Urothelium cell line (cell line): ENCODE results near the gene SLC2A3.
"Not testable (repeated sequence)": the region's sequence is repeated elsewhere in the genome, so short reads cannot be mapped to it uniquely, and the experiment has no call there.

ENCODE experiments used
- DNase-seq: peaks from one replicate; pipeline ENCODE4 v3.0.0; 2011; ENCODE audit warnings: low spot score, mixed read lengths
- FAIRE-seq: peaks from 2 replicates; lab custom pipeline; 2011; peaks lifted over from hg19 to GRCh38; lab: Jason Lieb, UNC

The SLC2A3 gene

DNA sequence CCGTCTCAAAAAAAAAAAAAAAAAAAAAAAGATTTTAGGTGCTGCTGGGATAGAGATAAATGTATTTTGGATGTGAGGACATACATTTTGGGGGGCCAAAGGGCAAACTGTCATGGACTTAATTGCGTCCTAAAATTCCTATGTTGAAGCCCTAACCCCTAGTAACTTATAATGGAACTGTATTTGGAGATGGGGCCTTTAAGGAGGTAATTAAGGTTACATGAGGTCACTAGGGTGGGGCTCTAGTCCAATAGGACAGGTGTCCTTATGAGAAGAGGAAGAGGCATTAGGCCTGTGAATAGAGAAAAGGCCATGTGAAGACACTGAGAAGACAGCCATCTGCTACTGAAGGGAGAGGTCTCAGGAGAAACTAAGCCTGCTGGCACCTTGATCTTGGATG is 17.9 kb upstream of the SLC2A3 start:
- not testable (repeated sequence) for FAIRE-seq, DNase-seq

DNA sequence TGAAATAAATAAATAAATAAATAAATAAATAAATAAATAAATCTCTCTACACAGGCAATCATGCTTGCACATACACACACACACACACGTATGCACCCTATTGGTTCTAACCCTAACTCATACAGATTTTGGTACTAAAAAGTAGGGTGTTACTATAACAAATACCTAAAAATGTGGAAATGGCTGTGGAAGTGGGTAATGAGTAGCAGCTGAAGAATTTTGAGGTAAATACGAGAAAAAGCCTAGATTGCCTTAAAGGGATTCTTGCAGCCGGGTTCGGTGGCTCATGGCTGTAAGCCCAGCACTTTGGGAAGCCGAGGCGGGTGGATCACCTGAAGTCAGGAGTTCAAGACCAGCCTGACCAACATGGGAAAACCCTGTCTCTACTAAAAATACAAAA is 15.7 kb upstream of the SLC2A3 start:
- FAIRE-seq (no peak), DNase-seq (no peak)

DNA sequence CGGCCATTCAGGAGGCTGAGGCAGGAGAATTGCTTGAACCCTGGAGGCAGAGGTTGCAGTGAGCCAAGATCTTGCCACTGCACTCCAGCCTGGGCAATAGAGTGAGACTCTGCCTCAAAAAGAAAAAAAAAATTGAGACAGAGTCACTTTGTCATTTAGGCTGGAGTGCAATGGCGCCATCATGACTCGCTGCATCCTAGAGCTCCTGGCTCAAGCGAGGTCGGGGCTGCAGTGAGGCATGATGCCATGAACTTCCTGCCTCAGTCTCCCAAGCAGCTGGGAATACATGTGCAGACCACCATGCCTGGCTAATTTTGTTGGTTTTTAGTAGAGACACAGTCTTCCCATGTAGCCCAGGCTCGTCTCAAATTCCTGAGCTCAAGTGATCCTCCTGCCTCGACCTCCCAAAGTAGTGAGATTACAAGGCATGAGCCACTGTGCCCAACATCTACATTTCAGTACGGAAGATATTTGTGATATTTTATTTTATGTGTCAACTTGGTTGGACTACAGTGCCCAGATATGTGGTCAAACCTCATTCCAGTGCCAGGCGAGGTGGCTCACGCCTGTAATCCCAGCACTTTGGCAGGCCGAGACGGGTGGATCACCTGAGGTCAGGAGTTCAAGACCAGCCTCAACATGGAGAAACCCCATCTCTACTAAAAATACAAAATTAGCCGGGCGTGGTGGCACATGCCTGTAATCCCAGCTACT is 14.4 kb upstream of the SLC2A3 start:
- FAIRE-seq, DNase-seq: not testable (repeated sequence)

DNA sequence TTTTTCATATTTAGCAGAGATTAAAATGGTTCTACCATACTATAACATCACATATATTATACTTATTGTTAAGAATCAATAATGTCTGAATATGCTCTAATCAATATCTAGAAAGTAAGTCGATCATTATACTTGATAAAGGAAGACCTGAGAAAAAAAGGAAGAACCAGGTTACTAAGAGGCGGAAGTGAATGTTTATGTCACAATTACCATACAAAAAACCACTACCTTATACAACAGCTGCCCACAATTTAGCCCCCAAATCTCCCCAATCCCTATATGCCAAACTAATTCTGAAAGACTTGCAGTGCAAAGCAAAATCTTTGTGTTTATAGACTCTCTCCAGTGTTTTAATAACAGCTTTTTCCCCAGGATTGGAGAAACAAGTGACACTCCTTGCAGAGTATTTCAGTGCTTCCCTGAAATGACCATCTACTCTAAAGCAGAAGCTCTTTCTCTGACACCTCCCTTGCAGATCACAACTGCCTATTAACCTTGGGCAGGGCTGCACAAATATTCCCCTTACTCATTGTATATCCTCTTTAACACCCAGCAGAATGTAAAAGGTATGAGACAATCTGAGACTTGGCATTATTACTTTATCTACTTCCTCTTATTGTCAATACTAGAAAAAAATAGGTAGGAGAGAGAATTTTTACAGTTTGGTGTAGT is 12.7 kb upstream of the SLC2A3 start:
- FAIRE-seq: no peak

DNA sequence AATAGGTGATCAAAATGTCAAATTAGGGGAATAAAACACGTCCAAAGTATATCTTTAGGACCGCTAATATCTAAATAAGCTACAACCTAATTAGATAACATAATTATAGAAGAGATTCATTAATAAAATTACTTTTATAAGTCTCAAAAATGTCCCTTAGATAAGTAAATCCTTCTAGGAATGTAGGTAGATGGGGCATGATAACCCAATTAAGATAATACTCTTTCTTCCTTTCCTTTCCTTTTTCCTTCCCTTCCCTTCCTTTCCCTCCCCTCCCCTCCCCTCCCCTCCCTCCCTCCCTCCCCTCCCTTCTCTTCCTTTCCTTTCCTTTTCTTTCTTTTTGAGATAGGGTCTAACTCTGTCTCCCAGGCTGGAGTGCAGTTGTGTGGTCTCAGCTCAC is 11.0 kb upstream of the SLC2A3 start:
- DNase-seq: no peak
- no peak for FAIRE-seq

More for the DNA sequence above, 12.7 kb upstream of the SLC2A3 start:
- DNase-seq: no peak

DNA sequence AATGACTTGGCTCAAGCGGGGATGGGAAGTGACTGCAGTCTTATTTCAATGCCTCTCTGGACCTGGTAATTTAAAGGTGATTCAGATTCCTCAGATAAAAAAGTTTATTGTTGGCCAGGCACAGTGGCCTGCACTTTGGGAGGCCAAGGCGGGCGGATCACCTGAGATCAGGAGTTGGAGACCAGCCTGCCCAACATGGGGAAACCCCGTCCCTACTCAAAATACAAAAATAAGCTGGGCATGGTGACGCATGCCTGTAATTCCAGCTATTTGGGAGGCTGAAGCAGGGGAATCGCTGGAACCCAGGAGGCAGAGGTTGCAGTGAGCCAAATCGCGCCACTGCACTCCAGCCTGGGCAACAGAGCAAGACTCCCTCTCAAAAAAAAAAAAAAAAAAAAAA is 8.8 kb upstream of the SLC2A3 start:
- not testable (repeated sequence) for FAIRE-seq, DNase-seq

DNA sequence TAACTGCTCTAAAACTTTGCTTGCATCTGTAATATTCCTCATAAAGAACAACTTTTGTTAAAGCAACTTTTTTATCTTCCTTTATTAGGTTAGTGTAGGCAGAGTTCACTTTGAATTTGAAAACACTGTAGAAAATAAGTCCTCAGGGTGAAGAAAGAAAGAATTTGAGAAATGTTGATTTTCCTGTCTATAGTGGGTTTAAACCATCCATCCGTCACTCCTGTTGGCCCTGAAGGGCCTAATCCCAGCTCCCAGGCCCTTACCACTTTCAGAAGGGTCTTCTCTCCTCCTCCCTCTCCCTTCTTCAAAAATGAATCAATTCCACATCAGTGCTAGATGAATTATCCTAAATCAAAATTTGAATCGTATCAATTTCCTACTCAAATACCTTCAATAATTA is 4.9 kb upstream of the SLC2A3 start:
- DNase-seq (no peak), FAIRE-seq (no peak)

DNA sequence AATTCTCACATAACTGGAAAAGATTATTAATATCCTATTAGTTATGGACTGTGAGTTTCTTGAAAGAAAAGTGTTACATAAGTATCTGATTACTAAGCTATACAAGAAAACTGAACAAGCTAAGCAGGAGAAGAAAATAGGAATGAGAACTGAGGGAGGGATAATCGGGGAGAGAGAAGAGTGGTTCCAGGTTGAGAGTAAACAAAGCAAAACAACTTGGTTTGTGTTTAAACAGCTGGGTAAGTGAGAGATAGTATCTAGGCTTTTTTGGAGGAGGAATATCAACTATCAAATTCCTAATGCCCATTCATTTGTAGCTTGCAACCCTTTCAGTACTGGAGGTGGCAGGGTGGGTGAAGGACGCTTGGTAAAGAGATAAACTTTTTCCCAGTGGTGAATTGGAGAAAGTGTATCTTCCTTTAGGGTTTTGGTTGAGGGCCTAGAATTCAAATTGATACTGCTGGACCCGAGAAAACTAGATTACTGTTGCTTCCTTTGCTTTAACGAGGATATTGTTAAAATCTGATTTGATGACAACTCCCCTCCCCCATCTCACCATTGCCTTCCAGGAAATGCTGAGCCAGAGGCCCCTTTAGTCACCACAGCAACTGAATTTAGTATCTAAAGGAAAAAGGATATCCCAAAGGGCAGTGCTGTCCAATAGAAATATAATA is 2.0 kb upstream of the SLC2A3 start:
- no peak for FAIRE-seq
- DNase-seq: peak; percentile 44

DNA sequence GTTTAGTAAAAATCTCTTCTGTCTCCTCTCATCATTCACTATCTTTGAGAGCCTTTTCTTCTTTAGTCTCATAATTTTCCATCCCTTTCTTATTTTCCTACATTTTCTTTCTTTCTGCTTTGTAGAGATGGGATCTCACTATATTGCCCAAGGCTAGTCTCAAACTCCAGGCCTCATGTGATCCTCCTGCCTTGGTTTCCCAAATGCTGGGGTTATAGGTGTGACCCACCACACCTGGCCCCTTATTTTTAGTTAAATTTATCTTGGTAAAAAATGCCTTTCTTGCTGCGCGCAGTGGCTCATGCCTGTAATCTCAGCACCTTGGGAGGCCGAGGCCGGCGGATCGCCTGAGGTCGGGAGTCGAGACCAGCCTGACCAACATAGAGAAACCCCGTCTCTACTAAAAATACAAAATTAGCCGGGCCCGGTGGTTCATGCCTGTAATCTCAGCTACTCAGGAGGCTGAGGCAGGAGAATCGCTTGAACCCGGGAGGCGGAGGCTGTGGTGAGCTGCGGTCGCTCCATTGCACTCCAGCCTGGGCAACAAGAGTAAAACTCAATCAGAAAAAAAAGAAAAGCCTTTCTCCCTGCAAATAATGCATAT is 996 bp downstream of the SLC2A3 start:
- no peak for DNase-seq
- no peak for FAIRE-seq

DNA sequence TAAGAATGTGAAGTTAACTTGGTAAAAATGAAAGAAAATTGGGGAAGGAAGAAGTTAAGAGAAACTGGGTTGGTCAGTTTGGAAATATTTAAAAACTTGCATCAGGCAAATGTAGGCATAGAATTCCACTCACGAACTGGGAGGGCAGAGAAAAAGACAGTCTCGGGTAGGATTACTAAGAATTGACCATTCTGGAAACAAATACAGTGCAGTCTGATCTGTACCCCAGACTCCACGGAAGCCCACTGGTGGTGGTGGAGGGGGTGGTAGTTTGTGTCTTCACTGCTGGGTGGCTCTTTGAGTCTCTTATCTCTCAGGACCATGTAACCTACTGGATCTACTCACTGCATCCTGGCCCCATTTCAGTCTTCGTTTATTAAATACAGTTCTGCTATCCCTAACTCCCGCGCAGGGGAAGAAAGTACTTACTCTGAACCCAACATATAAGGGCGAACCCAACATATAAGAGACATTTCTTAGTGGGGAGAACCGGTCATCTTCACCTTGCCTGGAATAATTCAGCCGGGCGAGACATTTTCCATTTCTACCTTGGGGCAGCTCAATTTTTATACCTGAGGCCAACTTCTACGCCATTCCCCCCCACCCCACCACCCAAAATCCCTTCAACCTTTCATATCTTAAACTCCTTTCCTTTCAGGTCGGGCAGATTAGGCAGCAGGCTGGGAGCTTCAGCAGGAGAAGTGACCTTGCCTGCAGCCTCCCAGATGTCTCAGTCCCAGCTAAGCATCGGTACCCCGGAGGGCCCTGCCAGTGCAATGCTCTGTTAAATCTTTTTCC is 1.7 kb downstream of the SLC2A3 start:
- FAIRE-seq (no peak), DNase-seq (no peak)

DNA sequence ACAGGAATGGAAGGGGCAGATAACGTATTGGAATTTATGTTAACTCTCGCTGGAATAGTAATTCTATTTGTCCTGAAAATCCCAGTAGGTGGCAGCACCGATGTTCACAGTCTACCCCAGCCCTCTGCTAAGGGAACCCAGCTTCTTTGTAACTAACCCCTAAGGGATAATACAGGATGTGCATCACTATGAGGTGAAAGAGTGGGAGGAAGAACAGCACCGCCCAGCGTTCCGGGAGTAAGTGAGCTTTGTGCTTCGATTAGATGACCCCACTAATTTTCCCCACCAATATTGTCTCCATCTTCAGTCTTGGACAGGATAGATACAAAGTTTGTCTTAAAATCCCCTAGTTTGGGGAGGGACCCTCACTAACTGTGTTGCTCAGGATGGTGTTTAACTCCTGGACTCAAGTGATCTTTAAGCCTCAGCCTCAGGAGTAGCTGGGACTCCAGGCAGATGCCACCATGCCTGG is 2.7 kb downstream of the SLC2A3 start:
- peak; percentile 83 for FAIRE-seq
- peak; percentile 92 for DNase-seq

DNA sequence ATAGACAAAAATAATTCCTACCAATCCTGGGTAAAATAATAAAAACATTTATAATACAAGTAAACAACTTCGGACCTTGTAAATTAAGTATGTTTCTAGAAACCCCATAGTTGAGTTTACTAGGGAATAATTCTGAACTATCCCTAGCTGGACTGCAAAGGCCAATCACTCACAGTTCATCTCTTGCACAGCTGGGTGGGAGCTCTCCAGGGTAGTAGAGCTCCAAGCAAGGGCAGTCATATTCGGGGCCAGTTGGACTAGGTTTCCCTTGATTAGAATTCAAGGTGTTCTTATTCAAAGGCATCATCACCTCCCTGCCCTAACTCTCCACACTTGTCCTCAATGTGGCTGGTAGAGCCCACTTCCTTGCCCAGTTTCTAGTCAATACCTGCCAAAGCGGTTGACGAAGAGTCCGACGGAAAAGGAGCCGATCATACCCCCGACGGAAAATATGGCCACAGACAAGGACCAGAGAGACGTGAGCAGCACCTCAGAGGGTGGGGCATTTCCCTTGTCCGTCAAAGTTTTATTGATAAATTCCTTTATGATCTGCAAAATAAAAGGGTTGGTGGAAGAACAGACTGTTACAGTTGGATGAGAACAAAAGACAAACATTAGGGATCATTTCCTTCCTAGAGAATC is 3.3 kb downstream of the SLC2A3 start:
- DNase-seq, FAIRE-seq: not testable (repeated sequence)

DNA sequence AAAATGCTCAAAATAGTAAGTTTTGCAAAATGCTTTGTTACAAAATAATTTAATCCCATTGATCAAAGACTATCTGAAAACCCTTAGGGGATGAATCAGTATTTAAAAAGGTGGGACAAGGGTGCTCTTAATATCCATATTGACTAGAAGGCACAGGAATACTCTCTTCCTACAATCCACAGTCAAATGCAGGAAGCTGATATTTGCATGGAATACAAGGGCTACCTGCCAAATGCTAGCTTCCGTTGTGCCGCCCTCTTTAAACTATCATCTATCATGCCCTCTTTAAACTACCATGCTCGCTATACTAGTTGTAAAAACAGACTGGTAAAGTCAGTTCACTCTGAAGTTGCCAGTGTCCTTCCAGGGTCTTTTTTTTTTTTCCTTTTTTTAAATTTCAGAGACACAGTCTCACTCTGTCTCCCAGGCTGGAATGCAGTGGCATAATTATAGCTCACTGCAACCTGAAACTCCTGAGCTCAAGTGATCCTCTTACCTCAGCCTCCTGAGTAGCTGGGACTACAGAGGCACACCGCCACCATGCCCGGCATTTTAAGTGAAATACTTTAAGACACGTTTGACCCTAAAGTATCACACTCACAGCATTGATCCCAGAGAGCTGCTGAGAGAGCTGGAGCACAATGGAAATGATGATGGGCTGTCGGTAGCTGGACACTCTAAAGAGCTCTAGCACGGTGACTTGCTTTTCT is 6.7 kb downstream of the SLC2A3 start:
- no peak for DNase-seq

DNA sequence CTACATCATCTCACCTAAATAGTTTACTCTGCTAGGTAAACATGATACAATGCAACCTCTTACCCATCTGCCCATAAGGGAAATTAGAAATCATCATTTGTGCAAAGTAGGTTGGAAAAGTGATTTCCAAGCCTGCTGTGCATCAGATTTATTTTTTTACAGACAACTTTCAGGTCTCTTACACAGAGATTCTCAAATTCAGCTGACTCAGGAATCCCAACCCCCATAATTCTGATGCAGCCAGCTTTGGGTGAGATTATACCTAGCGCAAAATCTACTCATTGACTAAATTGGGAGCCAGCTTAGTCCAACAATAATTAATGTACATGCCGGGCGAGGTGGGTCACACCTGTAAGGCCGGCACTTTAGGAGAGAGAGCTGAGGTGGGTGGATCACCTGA is 8.5 kb downstream of the SLC2A3 start:
- no peak for FAIRE-seq

More for the DNA sequence above, 6.7 kb downstream of the SLC2A3 start:
- FAIRE-seq: peak; percentile 52

DNA sequence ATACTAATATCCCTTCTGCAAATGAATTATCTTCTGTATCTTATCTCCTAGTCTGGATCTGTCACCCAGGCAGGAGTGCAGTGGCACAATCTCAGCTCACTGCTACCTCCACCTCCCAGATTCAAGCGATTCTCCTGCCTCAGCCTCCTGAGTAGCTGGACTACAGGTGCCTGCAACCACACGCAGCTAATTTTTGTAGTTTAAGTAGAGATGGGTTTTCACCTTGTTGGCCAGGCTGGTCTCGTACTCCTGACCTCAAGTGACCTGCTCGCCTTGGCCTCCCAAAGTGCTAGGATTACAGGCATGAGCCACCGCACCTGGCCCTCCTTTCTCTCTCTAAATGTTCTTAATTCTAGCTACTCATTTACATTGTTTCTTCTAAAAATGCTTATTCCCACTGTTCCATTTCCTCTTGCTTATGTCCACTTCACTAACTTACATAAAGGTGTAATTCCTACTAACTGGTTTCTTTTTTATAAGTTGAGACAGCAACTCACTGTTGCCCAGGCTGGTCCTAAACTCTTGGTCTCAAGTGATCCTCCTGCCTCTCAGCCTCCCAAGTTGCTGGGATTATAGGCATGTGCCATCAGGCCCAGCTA is 9.8 kb downstream of the SLC2A3 start:
- not testable (repeated sequence) for FAIRE-seq

More for the DNA sequence above, 8.5 kb downstream of the SLC2A3 start:
- no peak for DNase-seq

DNA sequence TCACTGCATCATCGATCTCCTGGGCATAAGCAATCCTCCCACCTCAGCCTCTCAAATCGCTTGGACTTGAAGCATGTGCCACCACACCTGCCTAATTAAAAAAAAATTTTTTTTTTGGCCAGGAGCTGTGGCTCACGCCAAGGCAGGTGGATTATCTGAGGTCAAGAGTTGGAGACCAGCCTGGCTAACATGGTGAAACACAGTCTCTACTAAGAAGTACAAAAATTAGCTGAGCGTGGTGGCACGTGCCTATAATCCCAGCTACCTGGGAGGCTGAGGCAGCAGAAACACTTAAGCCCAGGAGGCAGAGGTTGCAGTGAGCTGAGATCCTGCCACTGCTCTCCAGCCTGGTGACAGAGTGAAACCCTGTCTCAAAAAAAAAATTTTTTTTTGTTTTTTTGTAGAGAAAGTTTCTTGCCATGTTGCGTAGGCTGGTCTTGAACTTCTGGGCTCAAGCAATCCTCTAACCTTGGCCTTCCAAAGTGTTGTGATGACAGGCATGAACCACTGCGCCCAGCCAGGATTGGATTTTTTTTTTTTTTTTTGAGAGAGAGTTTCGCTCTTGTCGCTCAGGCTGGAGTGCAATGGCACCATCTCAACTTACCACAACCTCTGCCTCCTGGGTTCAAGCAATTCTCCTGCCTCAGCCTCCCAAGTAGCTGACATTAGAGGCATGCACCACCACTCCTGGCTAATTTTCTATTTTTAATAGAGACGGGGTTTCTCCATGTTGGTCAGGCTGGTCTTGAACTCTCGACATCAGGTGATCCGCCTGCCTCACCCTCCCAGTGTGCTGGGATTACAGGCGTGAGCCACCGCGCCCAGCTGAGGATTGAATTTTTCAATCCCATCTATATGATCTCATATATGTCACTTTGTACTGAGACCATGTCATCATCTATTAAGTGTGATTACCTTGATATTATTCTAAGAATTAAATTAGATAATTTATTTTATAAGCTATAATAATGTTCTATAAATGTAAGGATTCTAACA is 12.4 kb downstream of the SLC2A3 start:
- no peak for DNase-seq
- peak; percentile 59 for FAIRE-seq

More for the DNA sequence above, 9.8 kb downstream of the SLC2A3 start:
- DNase-seq: not testable (repeated sequence)

DNA sequence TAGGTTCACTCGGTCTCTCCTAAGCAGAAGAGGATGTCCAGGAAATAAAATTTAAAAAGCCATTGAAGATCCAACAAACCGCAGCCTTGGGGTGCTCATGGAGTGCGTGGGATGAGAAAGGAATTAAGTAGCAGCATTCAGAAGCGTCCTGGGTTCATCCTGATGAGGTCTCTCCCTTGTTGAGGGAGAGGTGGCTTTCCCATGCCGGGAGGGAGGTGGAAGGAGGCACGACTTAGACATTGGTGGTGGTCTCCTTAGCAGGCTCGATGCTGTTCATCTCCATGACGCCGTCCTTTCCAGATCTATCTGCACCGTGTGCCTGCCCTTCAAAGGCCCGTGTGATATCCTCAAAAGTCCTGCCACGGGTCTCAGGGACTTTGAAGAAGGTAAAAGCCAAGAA is 14.8 kb downstream of the SLC2A3 start:
- DNase-seq, FAIRE-seq: not testable (repeated sequence)

DNA sequence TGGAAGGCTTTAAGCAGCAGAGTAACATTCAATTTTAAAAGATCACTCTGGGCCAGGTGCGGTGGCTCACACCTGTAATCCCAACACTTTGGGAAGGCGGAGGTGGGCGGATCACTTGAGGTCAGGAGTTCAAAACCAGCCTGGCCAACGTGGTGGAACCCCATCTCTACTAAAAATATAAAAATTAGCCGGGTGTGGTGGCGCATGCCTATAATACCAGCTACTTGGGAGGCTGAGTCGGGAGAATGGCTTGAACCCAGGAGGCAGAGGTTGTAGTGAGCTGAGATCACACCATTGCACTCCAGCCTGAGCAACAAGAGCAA is 17.8 kb downstream of the SLC2A3 start:
- not testable (repeated sequence) for FAIRE-seq, DNase-seq
